Central memory CD8-positive, alpha-beta T cell (primary cell): ENCODE results near the gene MAP7D2.
"Not testable (repeated sequence)": the region's sequence is repeated elsewhere in the genome, so short reads cannot be mapped to it uniquely, and the experiment has no call there.

Source experiments
- ATAC-seq: fragments of 150-1000 bp; cut with Tn5 transposase; replicated peaks from 2 replicates; pipeline ENCODE4 v1.10.0; 2022; ENCODE audit warnings: mild to moderate bottlenecking, moderate FRiP score, moderate number of reproducible peaks; ENCODE audit not compliant: poor library complexity, severe bottlenecking; ENCODE audit errors: extremely low read depth
- DNase-seq, 2 donors: peaks; one replicate each; pipeline ENCODE4 v3.0.0; 2021; ENCODE audit warnings: low spot score in 2 of 2
- H3K27ac Mint-ChIP-seq: one replicate; pipeline ENCODE4 v1.8.0; 2022; ENCODE audit warnings: low read depth, mild to moderate bottlenecking, moderate library complexity, mixed read lengths
- H3K27me3 Mint-ChIP-seq: one replicate; pipeline ENCODE4 v1.8.0; 2022; ENCODE audit warnings: mixed read lengths
- H3K36me3 Mint-ChIP-seq: one replicate; pipeline ENCODE4 v1.8.0; 2022; ENCODE audit warnings: mild to moderate bottlenecking, moderate library complexity, mixed read lengths; ENCODE audit not compliant: insufficient read depth
- H3K4me1 Mint-ChIP-seq: one replicate; pipeline ENCODE4 v1.8.0; 2022; ENCODE audit warnings: mixed read lengths
- H3K4me3 Mint-ChIP-seq: one replicate; pipeline ENCODE4 v1.8.0; 2022; ENCODE audit warnings: mild to moderate bottlenecking, moderate library complexity, mixed read lengths
- H3K9me3 Mint-ChIP-seq: one replicate; pipeline ENCODE4 v1.8.0; 2022; ENCODE audit warnings: mixed read lengths

MAP7D2 gene

GRCh38 chrX:20135944-20136343 is 19.2 kb upstream of the MAP7D2 start:
- peaks cover 42% of the 10 kb centered on the region for H3K36me3 Mint-ChIP-seq
- ATAC-seq (no peak), DNase-seq (no peak)
- no peaks in the 10 kb centered on the region for H3K9me3 Mint-ChIP-seq
- H3K4me3 Mint-ChIP-seq, result no peak overlapping the region
- no peaks in the 10 kb centered on the region for H3K27me3 Mint-ChIP-seq
- H3K4me1 Mint-ChIP-seq, result peaks cover 17% of the 10 kb centered on the region
- peak overlapping the region; percentile 5 for H3K27ac Mint-ChIP-seq

GRCh38 chrX:20132666-20133065 is 16.0 kb upstream of the MAP7D2 start:
- H3K4me1 Mint-ChIP-seq, result peaks cover 11% of the 10 kb centered on the region
- DNase-seq, result no peak
- H3K9me3 Mint-ChIP-seq, result no peaks in the 10 kb centered on the region
- H3K27me3 Mint-ChIP-seq, result no peaks in the 10 kb centered on the region
- ATAC-seq, result no peak
- H3K36me3 Mint-ChIP-seq, result peaks cover 52% of the 10 kb centered on the region
- H3K4me3 Mint-ChIP-seq, result no peak overlapping the region
- H3K27ac Mint-ChIP-seq, result no peak overlapping the region

- H3K27me3 Mint-ChIP-seq, result no peaks in the 10 kb centered on the region
- no peak overlapping the region for H3K27ac Mint-ChIP-seq
- no peak for ATAC-seq
Measured at GRCh38 chrX:20130357-20130756, 13.7 kb upstream of the MAP7D2 start.

GRCh38 chrX:20129547-20129946 is 12.8 kb upstream of the MAP7D2 start:
- no peaks in the 10 kb centered on the region for H3K9me3 Mint-ChIP-seq
- ATAC-seq (no peak), DNase-seq (no peak)
- no peak overlapping the region for H3K4me3 Mint-ChIP-seq
- no peaks in the 10 kb centered on the region for H3K27me3 Mint-ChIP-seq
- H3K36me3 Mint-ChIP-seq, result peaks cover 30% of the 10 kb centered on the region
- H3K4me1 Mint-ChIP-seq, result no peaks in the 10 kb centered on the region
- no peak overlapping the region for H3K27ac Mint-ChIP-seq

More at GRCh38 chrX:20130357-20130756, 13.7 kb upstream of the MAP7D2 start:
- Mint-ChIP-seq H3K36me3 (peaks cover 35% of the 10 kb centered on the region), H3K4me1 (no peaks in the 10 kb centered on the region), H3K4me3 (no peak overlapping the region), H3K9me3 (no peaks in the 10 kb centered on the region)
- DNase-seq, result no peak

- peaks cover 26% of the 10 kb centered on the region for H3K36me3 Mint-ChIP-seq
- ATAC-seq (no peak), DNase-seq (no peak)
- no peak overlapping the region for H3K27ac Mint-ChIP-seq
- H3K27me3 Mint-ChIP-seq, result no peaks in the 10 kb centered on the region
- no peak overlapping the region for H3K4me3 Mint-ChIP-seq
- no peaks in the 10 kb centered on the region for H3K4me1 Mint-ChIP-seq
- H3K9me3 Mint-ChIP-seq, result no peaks in the 10 kb centered on the region
Measured at GRCh38 chrX:20128670-20129069, 12.0 kb upstream of the MAP7D2 start.

- not testable (repeated sequence) for DNase-seq, H3K27me3 Mint-ChIP-seq, H3K9me3 Mint-ChIP-seq, H3K27ac Mint-ChIP-seq, H3K4me3 Mint-ChIP-seq, H3K4me1 Mint-ChIP-seq
- peak; percentile 56 for ATAC-seq
- peaks cover 20% of the 10 kb centered on the region for H3K36me3 Mint-ChIP-seq
Measured at GRCh38 chrX:20127440-20127839, 10.7 kb upstream of the MAP7D2 start.

- H3K27ac Mint-ChIP-seq, H3K9me3 Mint-ChIP-seq, H3K27me3 Mint-ChIP-seq, H3K4me3 Mint-ChIP-seq, ATAC-seq, DNase-seq, H3K4me1 Mint-ChIP-seq: not testable (repeated sequence)
- peaks cover 17% of the 10 kb centered on the region for H3K36me3 Mint-ChIP-seq
Measured at GRCh38 chrX:20126833-20127232, 10.1 kb upstream of the MAP7D2 start.

GRCh38 chrX:20124964-20125363 is 8.3 kb upstream of the MAP7D2 start:
- Mint-ChIP-seq H3K27ac (no peak overlapping the region), H3K36me3 (peaks cover 12% of the 10 kb centered on the region), H3K27me3 (no peaks in the 10 kb centered on the region), H3K9me3 (no peaks in the 10 kb centered on the region), H3K4me3 (no peak overlapping the region), H3K4me1 (no peaks in the 10 kb centered on the region)
- ATAC-seq, result no peak
- DNase-seq, result no peak

GRCh38 chrX:20118065-20118824 is 1.5 kb upstream of the MAP7D2 start:
- Mint-ChIP-seq H3K27me3 (peaks cover 22% of the 10 kb centered on the region), H3K9me3 (no peaks in the 10 kb centered on the region), H3K4me1 (no peaks in the 10 kb centered on the region), H3K27ac (no peak overlapping the region), H3K4me3 (no peak overlapping the region), H3K36me3 (peaks cover 3% of the 10 kb centered on the region)
- ATAC-seq, result no peak
- no peak for DNase-seq

GRCh38 chrX:20116087-20116576 is 575 bp downstream of the MAP7D2 start:
- DNase-seq (no peak), ATAC-seq (no peak)
- H3K36me3 Mint-ChIP-seq, result peaks cover 3% of the 10 kb centered on the region
- H3K9me3 Mint-ChIP-seq, result no peaks in the 10 kb centered on the region
- H3K27me3 Mint-ChIP-seq, result peaks cover 22% of the 10 kb centered on the region
- H3K27ac Mint-ChIP-seq, result no peak overlapping the region
- H3K4me1 Mint-ChIP-seq, result no peaks in the 10 kb centered on the region
- no peak overlapping the region for H3K4me3 Mint-ChIP-seq

- H3K4me1 Mint-ChIP-seq, result no peaks in the 10 kb centered on the region
- no peak overlapping the region for H3K4me3 Mint-ChIP-seq
- peaks cover 22% of the 10 kb centered on the region for H3K27me3 Mint-ChIP-seq
Measured at GRCh38 chrX:20112022-20112774, 4.5 kb downstream of the MAP7D2 start.

GRCh38 chrX:20111271-20111670 is 5.4 kb downstream of the MAP7D2 start:
- ATAC-seq (no peak), DNase-seq (no peak)
- H3K27ac Mint-ChIP-seq, result no peak overlapping the region
- no peak overlapping the region for H3K4me3 Mint-ChIP-seq
- peaks cover 22% of the 10 kb centered on the region for H3K27me3 Mint-ChIP-seq
- H3K9me3 Mint-ChIP-seq, result no peaks in the 10 kb centered on the region
- H3K4me1 Mint-ChIP-seq, result no peaks in the 10 kb centered on the region
- no peaks in the 10 kb centered on the region for H3K36me3 Mint-ChIP-seq

More at GRCh38 chrX:20112022-20112774, 4.5 kb downstream of the MAP7D2 start:
- Mint-ChIP-seq H3K36me3 (no peaks in the 10 kb centered on the region), H3K9me3 (no peaks in the 10 kb centered on the region), H3K27ac (no peak overlapping the region)
- no peak for DNase-seq
- no peak for ATAC-seq
